ENCODE results near the gene UNC5A.

- no peak for TF ChIP-seq GATA2 (IDR thresholded peaks at IDR 0.05; ENCODE audit: low read depth, low read length)
- TF ChIP-seq GATA3 (IDR thresholded peaks at IDR 0.05; ENCODE audit: low read depth, low read length) = no peak
These were observed 91.1 kb downstream of the UNC5A start for GRCh38 chr5:176901260-176902101.
